ENCODE measurements around the gene DMRTC2. TPM values are rescaled to one million over a fixed set of nuclear protein-coding genes. Genes with fewer than 3 reads are reported as not detected.

DMRTC2 gene
- total and polyA plus RNA-seq, 2 of the 8 experiments (the other 6 are each of a cell fraction or from before 2014, with no cell fraction given), result not detected

GRCh38 chr19:41863209-41863931, 18.5 kb downstream of the DMRTC2 start:
- FAIRE-seq, result no peak
- no peak overlapping the region; a peak in 1 of 7 replicates for H3K9ac ChIP-seq (replicated peaks in 1 of 4; ENCODE audit: extremely low read depth in 1 of 4, low read depth in 3 of 4, low read length in 3 of 4)

More at GRCh38 chr19:41863209-41863931, 18.5 kb downstream of the DMRTC2 start:
- no peak overlapping the region for H2AFZ ChIP-seq (ENCODE audit: low read length)
- CTCF ChIA-PET (ENCODE audit: partially characterized antibody), result interaction anchor here (0.5 to 2.5 kb wide), 7 partner anchors 8 to 432 kb away, joined by 3 to 13 read pairs (median 3); no protein-coding TSS in a partner anchor
- H2BK20ac ChIP-seq (ENCODE audit: low read length), result no peak overlapping the region
- peaks cover 22 to 76% of the 10 kb centered on the region in 2 experiments for H3K79me2 ChIP-seq (ENCODE audit: control insufficient read depth in 1 of 2, insufficient read depth in 2 of 2, low read length in 2 of 2)
- no peak for DNase-seq (ENCODE audit: low read depth in 1 of 2, low spot score in 2 of 2)
- H3K4me1 ChIP-seq (replicated peaks in 1 of 4; ENCODE audit: control insufficient read depth in 3 of 4, insufficient read depth in 4 of 4, low read length in 3 of 4), result peaks cover 3 to 27% (median 14%) of the 10 kb centered on the region in 4 experiments
- H3K79me1 ChIP-seq (ENCODE audit: low read depth, low read length), result peaks cover 27% of the 10 kb centered on the region
- TF ChIP-seq POLR2AphosphoS5 (IDR thresholded peaks at IDR 0.05; ENCODE audit: low read depth, low read length) (peak; percentile 49; the same call in 1 of the 2 replicates), SIN3A (conservative IDR thresholded peaks at IDR 0.05 in 1 of 2, IDR thresholded peaks at IDR 0.05 in 1 of 2; ENCODE audit: low read depth in 1 of 2, low read length in 2 of 2) (no peak), POLR2A (IDR thresholded peaks at IDR 0.05; ENCODE audit: control extremely low read depth in 1 of 2, low read depth in 2 of 2, low read length in 2 of 2) (peak in 1 of 2 experiments; percentile 47; a peak in 2 of 3 replicates), SRF (IDR thresholded peaks at IDR 0.05; ENCODE audit: low read depth, low read length) (no peak), KDM4A (IDR thresholded peaks at IDR 0.05; ENCODE audit: low read depth, low read length, severe bottlenecking) (no peak), JUND (IDR thresholded peaks at IDR 0.05; ENCODE audit: low read length) (no peak)
- H4K91ac ChIP-seq (replicated peaks; ENCODE audit: insufficient read length, low read length), result no peak overlapping the region
- WGBS, 2 experiments (ENCODE audit: extremely low coverage in 1 of 2, insufficient coverage in 1 of 2, insufficient read length in 1 of 2, insufficient replicate concordance in 2 of 2, low coverage in 1 of 2, low lambda C conversion rate in 2 of 2, missing lambda C conversion rate in 1 of 2), result 93% methylated on average over 11 of the region's 11 CpGs; no CpG with 5 or more reads in 1 of the 2 experiments
- no peak overlapping the region for H3K4ac ChIP-seq (replicated peaks; ENCODE audit: insufficient read length, low read depth, low read length)
- H3K23me2 ChIP-seq (ENCODE audit: low read depth, low read length), result peaks cover 6% of the 10 kb centered on the region
- H3K14ac ChIP-seq (ENCODE audit: insufficient read length), result no peak overlapping the region
- H3K56ac ChIP-seq (replicated peaks; ENCODE audit: insufficient read length, low read depth, low read length), result no peak overlapping the region
- H4K5ac ChIP-seq (ENCODE audit: insufficient read length, low read depth, low read length), result no peak overlapping the region
- no peak overlapping the region for H2BK15ac ChIP-seq (ENCODE audit: low read length)
- no peak overlapping the region for H2BK5ac ChIP-seq (ENCODE audit: low read depth, low read length)
- no peak overlapping the region for H4K8ac ChIP-seq (ENCODE audit: extremely low read depth, insufficient read depth, low read length)
- 0 out of 8 replicates have a peak overlapping the region, but pooled peaks of 1 of the 4 experiments have one; percentile 5 for H3K4me3 ChIP-seq (ENCODE audit: extremely low read depth in 1 of 4, insufficient read depth in 2 of 4, low read depth in 3 of 4, low read length in 4 of 4)
- H3K23ac ChIP-seq (ENCODE audit: insufficient read length), result no peak overlapping the region
- no peaks in the 10 kb centered on the region for H3K9me3 ChIP-seq (ENCODE audit: insufficient read depth in 2 of 2, low read depth in 1 of 2, low read length in 1 of 2)
- peak overlapping the region; percentile 20 to 92; a peak in 2 of 4 replicates for H3K4me2 ChIP-seq (ENCODE audit: insufficient read depth in 1 of 2, low read depth in 2 of 2, low read length in 2 of 2)
- no peak overlapping the region for H2BK12ac ChIP-seq (ENCODE audit: low read depth, low read length)
- H3K18ac ChIP-seq (ENCODE audit: extremely low read depth, low read length), result no peak overlapping the region
- no peak overlapping the region for H2BK120ac ChIP-seq (replicated peaks; ENCODE audit: low read depth, low read length)
- no peak overlapping the region for H3K27ac ChIP-seq (ENCODE audit: low read depth, low read length)
- no peak overlapping the region for H2AK5ac ChIP-seq (ENCODE audit: low read depth, low read length)
- H3K27me3 ChIP-seq (replicated peaks in 1 of 4; ENCODE audit: control insufficient read depth in 3 of 4, extremely low read depth in 1 of 4, insufficient read depth in 3 of 4, low read length in 3 of 4), result no peaks in the 10 kb centered on the region
- POLR2A ChIA-PET (ENCODE audit: partially characterized antibody), result interaction anchor here (0.9 to 13.9 kb wide), 25 partner anchors 9 to 1662 kb away, joined by 3 to 298 read pairs (median 4); partner anchors contain the start of genes ARHGEF1, CD79A, ERFL and RABAC1
- H4K20me1 ChIP-seq (replicated peaks in 1 of 2; ENCODE audit: control insufficient read depth in 1 of 2, insufficient read depth in 2 of 2, low read length in 2 of 2), result peaks cover 32 to 34% of the 10 kb centered on the region in 2 experiments
- peaks cover 55 to 73% (median 66%) of the 10 kb centered on the region in 4 experiments for H3K36me3 ChIP-seq (ENCODE audit: control insufficient read depth in 2 of 4, insufficient read depth in 4 of 4, low read length in 3 of 4)
